ENCODE results near the gene TET3. TPM values are rescaled to one million over a fixed set of nuclear protein-coding genes. Genes with fewer than 3 reads are reported as not detected.

The TET3 gene
- total and polyA plus RNA-seq, 2 of the 8 experiments (the other 6 are each of a cell fraction or from before 2014, with no cell fraction given): 4.5 to 21.1 TPM

- Histone ChIP-seq H3K27me3 (replicated peaks in 1 of 4; ENCODE audit: control insufficient read depth in 3 of 4, extremely low read depth in 1 of 4, insufficient read depth in 3 of 4, low read length in 3 of 4) (no peaks in the 10 kb centered on the region), H3K4me2 (ENCODE audit: insufficient read depth in 1 of 2, low read depth in 2 of 2, low read length in 2 of 2) (no peak overlapping the region), H2AK5ac (ENCODE audit: low read depth, low read length) (no peak overlapping the region), H3K14ac (ENCODE audit: insufficient read length) (no peak overlapping the region), H3K79me1 (ENCODE audit: low read depth, low read length) (peaks cover 20% of the 10 kb centered on the region), H4K5ac (ENCODE audit: insufficient read length, low read depth, low read length) (no peak overlapping the region), H2BK20ac (ENCODE audit: low read length) (no peak overlapping the region), H3K23me2 (ENCODE audit: low read depth, low read length) (no peaks in the 10 kb centered on the region), H3K9ac (replicated peaks in 1 of 4; ENCODE audit: extremely low read depth in 1 of 4, low read depth in 3 of 4, low read length in 3 of 4) (no peak overlapping the region), H4K20me1 (replicated peaks in 1 of 2; ENCODE audit: control insufficient read depth in 1 of 2, insufficient read depth in 2 of 2, low read length in 2 of 2) (peaks cover 0 to 7% of the 10 kb centered on the region in 2 experiments), H3K79me2 (ENCODE audit: control insufficient read depth in 1 of 2, insufficient read depth in 2 of 2, low read length in 2 of 2) (peaks cover 0 to 72% of the 10 kb centered on the region in 2 experiments; a peak in 2 of 4 replicates), H2BK15ac (ENCODE audit: low read length) (no peak overlapping the region), H3K56ac (replicated peaks; ENCODE audit: insufficient read length, low read depth, low read length) (no peak overlapping the region), H4K8ac (ENCODE audit: extremely low read depth, insufficient read depth, low read length) (no peak overlapping the region), H3K4me1 (replicated peaks in 1 of 4; ENCODE audit: control insufficient read depth in 3 of 4, insufficient read depth in 4 of 4, low read length in 3 of 4) (peaks cover 2 to 18% (median 9%) of the 10 kb centered on the region in 4 experiments), H3K27ac (ENCODE audit: low read depth, low read length) (no peak overlapping the region), H3K18ac (ENCODE audit: extremely low read depth, low read length) (no peak overlapping the region), H3K4ac (replicated peaks; ENCODE audit: insufficient read length, low read depth, low read length) (no peak overlapping the region), H3K36me3 (ENCODE audit: control insufficient read depth in 2 of 4, insufficient read depth in 4 of 4, low read length in 3 of 4) (no peaks in the 10 kb centered on the region), H2BK120ac (replicated peaks; ENCODE audit: low read depth, low read length) (no peak overlapping the region), H3K4me3 (ENCODE audit: extremely low read depth in 1 of 4, insufficient read depth in 2 of 4, low read depth in 3 of 4, low read length in 4 of 4) (no peak overlapping the region), H2BK12ac (ENCODE audit: low read depth, low read length) (no peak overlapping the region), H2AFZ (ENCODE audit: low read length) (no peak overlapping the region), H2BK5ac (ENCODE audit: low read depth, low read length) (no peak overlapping the region), H3K23ac (ENCODE audit: insufficient read length) (no peak overlapping the region), H3K9me3 (ENCODE audit: insufficient read depth in 2 of 2, low read depth in 1 of 2, low read length in 1 of 2) (no peaks in the 10 kb centered on the region), H4K91ac (replicated peaks; ENCODE audit: insufficient read length, low read length) (no peak overlapping the region)
- peak in 1 of 2 experiments; percentile 28 for DNase-seq (ENCODE audit: low read depth in 1 of 2, low spot score in 2 of 2)
- WGBS, 2 experiments (ENCODE audit: extremely low coverage in 1 of 2, insufficient coverage in 1 of 2, insufficient read length in 1 of 2, insufficient replicate concordance in 2 of 2, low coverage in 1 of 2, low lambda C conversion rate in 2 of 2, missing lambda C conversion rate in 1 of 2): 88% methylated on average over 5 of the region's 5 CpGs; no CpG with 5 or more reads in 1 of the 2 experiments
- no peak for FAIRE-seq
- POLR2A ChIA-PET (ENCODE audit: partially characterized antibody): no interaction called here
- CTCF ChIA-PET (ENCODE audit: partially characterized antibody): interaction anchor here (0.6 to 1.2 kb wide), 2 partner anchors 52 to 140 kb away, joined by 3 read pairs; no protein-coding TSS in a partner anchor
- TF ChIP-seq GTF2F1 (IDR thresholded peaks at IDR 0.05; ENCODE audit: borderline replicate concordance, low read depth, low read length) (no peak), CHD2 (IDR thresholded peaks at IDR 0.05; ENCODE audit: low read length) (no peak), NRF1 (IDR thresholded peaks at IDR 0.05; ENCODE audit: low read depth, low read length) (no peak), TCF12 (IDR thresholded peaks at IDR 0.05; ENCODE audit: low read depth, low read length) (no peak), CBX5 (IDR thresholded peaks at IDR 0.05; ENCODE audit: low read depth, low read length) (no peak), SP1 (IDR thresholded peaks at IDR 0.05; ENCODE audit: low read depth, low read length) (no peak), EZH2 (IDR thresholded peaks at IDR 0.05; ENCODE audit: low read depth, low read length, severe bottlenecking) (no peak), JUN (IDR thresholded peaks at IDR 0.05; ENCODE audit: low read depth, low read length) (no peak), SRF (IDR thresholded peaks at IDR 0.05; ENCODE audit: low read depth, low read length) (no peak)
These were observed 26.5 kb downstream of the TET3 start for GRCh38 chr2:74011246-74011645.

All from H1 (cell line).